ENCODE data around the gene XRCC5.

DNA sequence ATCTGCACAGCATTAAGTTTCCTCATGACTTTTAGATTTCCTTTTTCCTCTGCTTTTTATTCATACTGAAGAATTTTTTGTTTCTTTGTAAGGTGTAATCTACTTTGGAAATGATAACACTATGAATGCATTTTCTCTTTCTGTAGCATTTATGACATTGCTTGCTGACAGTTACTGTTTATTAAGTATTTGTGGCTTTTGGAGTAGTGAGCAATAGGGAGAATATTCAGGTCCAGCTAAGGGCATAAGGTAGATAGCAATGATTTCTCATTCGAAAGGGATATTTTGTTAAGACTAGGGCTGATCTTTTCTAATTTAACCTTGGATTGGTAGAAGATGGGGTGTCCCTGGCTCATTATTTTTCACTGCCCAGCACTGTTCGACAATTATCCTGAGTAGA lies 80.3 kb downstream of the XRCC5 start:
- TF ChIP-seq, protein P1, sequence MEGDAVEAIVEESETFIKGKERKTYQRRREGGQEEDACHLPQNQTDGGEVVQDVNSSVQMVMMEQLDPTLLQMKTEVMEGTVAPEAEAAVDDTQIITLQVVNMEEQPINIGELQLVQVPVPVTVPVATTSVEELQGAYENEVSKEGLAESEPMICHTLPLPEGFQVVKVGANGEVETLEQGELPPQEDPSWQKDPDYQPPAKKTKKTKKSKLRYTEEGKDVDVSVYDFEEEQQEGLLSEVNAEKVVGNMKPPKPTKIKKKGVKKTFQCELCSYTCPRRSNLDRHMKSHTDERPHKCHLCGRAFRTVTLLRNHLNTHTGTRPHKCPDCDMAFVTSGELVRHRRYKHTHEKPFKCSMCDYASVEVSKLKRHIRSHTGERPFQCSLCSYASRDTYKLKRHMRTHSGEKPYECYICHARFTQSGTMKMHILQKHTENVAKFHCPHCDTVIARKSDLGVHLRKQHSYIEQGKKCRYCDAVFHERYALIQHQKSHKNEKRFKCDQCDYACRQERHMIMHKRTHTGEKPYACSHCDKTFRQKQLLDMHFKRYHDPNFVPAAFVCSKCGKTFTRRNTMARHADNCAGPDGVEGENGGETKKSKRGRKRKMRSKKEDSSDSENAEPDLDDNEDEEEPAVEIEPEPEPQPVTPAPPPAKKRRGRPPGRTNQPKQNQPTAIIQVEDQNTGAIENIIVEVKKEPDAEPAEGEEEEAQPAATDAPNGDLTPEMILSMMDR (IDR thresholded peaks at IDR 0.05) = no peak
- no peak for TF ChIP-seq POLR2A (IDR thresholded peaks at IDR 0.05)
